B cell (primary cell): ENCODE measurements around the gene PHEX. TPM values are rescaled to one million over a fixed set of nuclear protein-coding genes. Genes with fewer than 3 reads are reported as not detected.

ENCODE experiments used
- ATAC-seq: fragments of 200-7000 bp; cut with Tn5 transposase; one replicate; pipeline ENCODE4 v1.10.0; 2021; ENCODE audit warnings: low read depth, mild to moderate bottlenecking, moderate number of reproducible peaks, moderate library complexity
- CTCF ChIA-PET: fragments of 350-600 bp; sonication (Branson Sonifier 250); formaldehyde crosslinking; loops from one replicate; lab custom pipeline; 2021; ENCODE audit warnings: antibody characterized with exemption, inconsistent platforms; lab: Charles Lee
- POLR2A ChIA-PET: fragments of 350-600 bp; sonication (Branson Sonifier 250); formaldehyde crosslinking; loops from one replicate; lab custom pipeline; 2021; ENCODE audit warnings: antibody characterized with exemption; lab: Charles Lee
- DNase-seq: peaks from one replicate; pipeline ENCODE4 v3.0.0; 2013
- H2AFZ ChIP-seq: 2 replicates; pipeline ENCODE4 v1.6.1; 2012; ENCODE audit warnings: mild to moderate bottlenecking, low read depth, low read length; ENCODE audit not compliant: insufficient read depth, poor library complexity, severe bottlenecking
- H3K27ac ChIP-seq, 2 donors: 1 replicate in 1 of 2; 2 replicates in 1 of 2; pipeline ENCODE4 v1.5.1; 2012 to 2013; ENCODE audit warnings: low read length in 2 of 2, mild to moderate bottlenecking in 2 of 2, moderate library complexity in 1 of 2
- H3K27me3 ChIP-seq, 4 experiments: fragments of 200-600 bp in 1 of 4; sonication (generic) in 1 of 4; replicated peaks in 1 of 4; 1 replicate in 2 of 4; 2 replicates in 2 of 4; pipeline versions ENCODE4 v1.6.1 to v1.7.0; 2013 to 2016; ENCODE audit warnings: low read length in 3 of 4, mild to moderate bottlenecking in 2 of 4, mixed read lengths in 1 of 4, moderate library complexity in 1 of 4; ENCODE audit not compliant: insufficient read depth in 4 of 4, control insufficient read depth in 3 of 4; ENCODE audit errors: control extremely low read depth in 1 of 4
- H3K36me3 ChIP-seq, 2 experiments: replicated peaks in 1 of 2; 1 replicate in 1 of 2; 2 replicates in 1 of 2; pipeline versions ENCODE4 v1.6.1 to v1.7.1; 2013; ENCODE audit warnings: low read length in 1 of 2; ENCODE audit not compliant: insufficient read depth in 2 of 2, control insufficient read depth in 1 of 2; ENCODE audit errors: control extremely low read depth in 1 of 2, extremely low read depth in 1 of 2
- H3K4me1 ChIP-seq, 2 donors: fragments of 200-600 bp in 1 of 2; sonication (generic) in 1 of 2; 1 replicate in 1 of 2; 2 replicates in 1 of 2; pipeline versions ENCODE4 v1.5.1 to v1.6.1; 2013 to 2017; ENCODE audit warnings: low read length in 2 of 2; ENCODE audit not compliant: control insufficient read depth in 2 of 2, insufficient read depth in 2 of 2
- H3K4me2 ChIP-seq: replicated peaks from 2 replicates; pipeline ENCODE3; 2012; ENCODE audit warnings: mild to moderate bottlenecking, low read depth, low read length; ENCODE audit not compliant: poor library complexity, severe bottlenecking
- H3K4me3 ChIP-seq, 5 experiments: fragments of 200-600 bp in 1 of 5; sonication (generic) in 1 of 5; 1 replicate in 3 of 5; 2 replicates in 2 of 5; pipeline versions ENCODE4 v1.5.1 to v1.7.0; 2011 to 2016; ENCODE audit warnings: low read length in 4 of 5, mild to moderate bottlenecking in 4 of 5, low read depth in 2 of 5, control low read depth in 1 of 5, moderate library complexity in 1 of 5; ENCODE audit not compliant: insufficient read depth in 1 of 5; ENCODE audit errors: control extremely low read depth in 1 of 5, extremely low read depth in 1 of 5
- H3K79me2 ChIP-seq: fragments of 200-600 bp; sonication (generic); one replicate; pipeline ENCODE4 v1.6.0; 2016; ENCODE audit warnings: low read length; ENCODE audit not compliant: control insufficient read depth, insufficient read depth
- H3K9ac ChIP-seq: fragments of 200-600 bp; sonication (generic); 2 replicates; pipeline ENCODE4 v1.6.1; 2017; ENCODE audit warnings: mild to moderate bottlenecking, low read length, moderate library complexity
- H3K9me3 ChIP-seq, 3 donors: one replicate each; pipeline versions ENCODE4 v1.6.1 to v1.7.1; 2013; ENCODE audit warnings: low read length in 2 of 3; ENCODE audit not compliant: control insufficient read depth in 2 of 3, insufficient read depth in 1 of 3; ENCODE audit errors: control extremely low read depth in 1 of 3
- H4K20me1 ChIP-seq: 2 replicates; pipeline ENCODE4 v1.6.0; 2012; ENCODE audit warnings: mild to moderate bottlenecking, low read length; ENCODE audit not compliant: insufficient read depth, control insufficient read depth, poor library complexity, severe bottlenecking
- H3K27ac Mint-ChIP-seq: one replicate; pipeline ENCODE4 v1.8.0; 2021; ENCODE audit warnings: mixed read lengths
- H3K27me3 Mint-ChIP-seq: one replicate; pipeline ENCODE4 v1.8.0; 2021; ENCODE audit warnings: mixed read lengths
- H3K4me1 Mint-ChIP-seq: one replicate; pipeline ENCODE4 v1.8.0; 2021; ENCODE audit warnings: mixed read lengths
- H3K4me3 Mint-ChIP-seq: one replicate; pipeline ENCODE4 v1.8.0; 2021; ENCODE audit warnings: mixed read lengths
- H3K9me3 Mint-ChIP-seq: one replicate; pipeline ENCODE4 v1.8.0; 2022; ENCODE audit warnings: mixed read lengths; ENCODE audit not compliant: insufficient read depth
- CTCF ChIP-seq: fragments of 200-600 bp; IDR thresholded peaks from one replicate; pipeline ENCODE4 v1.8.0; 2022; ENCODE audit warnings: antibody characterized with exemption, mild to moderate bottlenecking
- EZH2 ChIP-seq: IDR thresholded peaks from 2 replicates; pipeline ENCODE4 v1.6.1; 2012; ENCODE audit warnings: borderline replicate concordance, low read depth, mild to moderate bottlenecking, moderate library complexity, low read length; ENCODE audit not compliant: insufficient read depth, poor library complexity, severe bottlenecking
- WGBS: methylation state at CpG from one replicate; pipeline ENCODE4 v1.1.5; 2013; ENCODE audit warnings: missing lambda C conversion rate; ENCODE audit not compliant: insufficient coverage; 5-methylcytosine and 5-hydroxymethylcytosine counted together
- intact Hi-C: fragments of 100-400 bp; cut with micrococcal nuclease; formaldehyde crosslinking; loops from one replicate; pipeline ENCODE4 v1.10.0; 2022
- polyA plus RNA-seq: library from polyadenylated mRNA; depleted of rRNA; stranded (reverse); fragments of >200 nt; gene quantifications from 2 replicates; pipeline ENCODE4 v1.2.3, GENCODE V29; 2012
- total RNA-seq, 2 donors: library from RNA; stranded (reverse); fragments of 120-200 nt in 1 of 2; gene quantifications; 1 replicate in 1 of 2; 2 replicates in 1 of 2; pipeline versions ENCODE4 v1.2.3 to v1.2.4, GENCODE V29; 2013 to 2022

PHEX gene
- total and polyA plus RNA-seq, 2 donors (not counting 1 experiment from before 2014, with no cell fraction given) = 0.01 to 0.15 TPM

- POLR2A ChIA-PET = no interaction called here
- no peak overlapping the region for H2AFZ ChIP-seq
- H3K9me3 ChIP-seq = no peaks in the 10 kb centered on the region
- no peaks in the 10 kb centered on the region for H4K20me1 ChIP-seq
- Mint-ChIP-seq H3K4me1 (no peaks in the 10 kb centered on the region), H3K4me3 (no peak overlapping the region), H3K27ac (no peak overlapping the region), H3K27me3 (peaks cover 3% of the 10 kb centered on the region), H3K9me3 (no peaks in the 10 kb centered on the region)
- H3K4me2 ChIP-seq = no peak overlapping the region
- H3K27me3 ChIP-seq = no peaks in the 10 kb centered on the region
- DNase-seq (no peak), ATAC-seq (no peak)
- CTCF ChIA-PET = no interaction called here
- no peak for TF ChIP-seq CTCF
- TF ChIP-seq EZH2 = no peak
- no peak overlapping the region for H3K27ac ChIP-seq
- intact Hi-C loops = no loop called here
- H3K4me1 ChIP-seq = no peaks in the 10 kb centered on the region
- H3K4me3 ChIP-seq = no peak overlapping the region
- H3K79me2 ChIP-seq = no peaks in the 10 kb centered on the region
- H3K36me3 ChIP-seq = no peaks in the 10 kb centered on the region
- H3K9ac ChIP-seq = no peak overlapping the region
Measured at GRCh38 chrX:22203186-22203585, 171.1 kb downstream of the PHEX start.

GRCh38 chrX:22206781-22207180 is 174.7 kb downstream of the PHEX start:
- no peak for ATAC-seq
- no peak overlapping the region for H3K4me3 ChIP-seq
- TF ChIP-seq CTCF (no peak), EZH2 (no peak)
- no peak overlapping the region for H3K27ac Mint-ChIP-seq
- H3K9me3 ChIP-seq = no peaks in the 10 kb centered on the region
- H3K9ac ChIP-seq = no peak overlapping the region
- H4K20me1 ChIP-seq = no peaks in the 10 kb centered on the region
- no peaks in the 10 kb centered on the region for H3K79me2 ChIP-seq
- no peak overlapping the region for H3K4me3 Mint-ChIP-seq
- POLR2A ChIA-PET = no interaction called here
- H3K9me3 Mint-ChIP-seq = peaks cover 2% of the 10 kb centered on the region
- CTCF ChIA-PET = no interaction called here
- intact Hi-C loops = no loop called here
- H3K4me2 ChIP-seq = no peak overlapping the region
- H2AFZ ChIP-seq = no peak overlapping the region
- H3K27me3 Mint-ChIP-seq = peaks cover 4% of the 10 kb centered on the region
- no peaks in the 10 kb centered on the region for H3K4me1 Mint-ChIP-seq
- no CpG with 5 or more reads among the region's 1 CpG for WGBS
- no peak overlapping the region for H3K27ac ChIP-seq
- H3K36me3 ChIP-seq = no peaks in the 10 kb centered on the region
- H3K4me1 ChIP-seq = no peaks in the 10 kb centered on the region
- DNase-seq = no peak
- no peaks in the 10 kb centered on the region for H3K27me3 ChIP-seq
